DOHH2 (cell line): ENCODE results near the gene ULBP2.
"Not testable (repeated sequence)": the region's sequence is repeated elsewhere in the genome, so short reads cannot be mapped to it uniquely, and the experiment has no call there.

Experiments
- EZH2phosphoT487 ChIP-seq: fragments of 200-600 bp; sonication (generic); IDR thresholded peaks from 2 replicates; pipeline ENCODE4 v1.6.1; 2017; ENCODE audit warnings: borderline replicate concordance, mild to moderate bottlenecking, antibody characterized with exemption, low read length, moderate library complexity, mixed read lengths
- TF ChIP-seq, protein P1 (sequence below): fragments of 200-600 bp; sonication (generic); IDR thresholded peaks from one replicate; pipeline ENCODE4 v1.5.1; 2014; ENCODE audit warnings: antibody characterized with exemption, mild to moderate bottlenecking, low read depth, low read length; ENCODE audit not compliant: poor library complexity, severe bottlenecking

DNA sequence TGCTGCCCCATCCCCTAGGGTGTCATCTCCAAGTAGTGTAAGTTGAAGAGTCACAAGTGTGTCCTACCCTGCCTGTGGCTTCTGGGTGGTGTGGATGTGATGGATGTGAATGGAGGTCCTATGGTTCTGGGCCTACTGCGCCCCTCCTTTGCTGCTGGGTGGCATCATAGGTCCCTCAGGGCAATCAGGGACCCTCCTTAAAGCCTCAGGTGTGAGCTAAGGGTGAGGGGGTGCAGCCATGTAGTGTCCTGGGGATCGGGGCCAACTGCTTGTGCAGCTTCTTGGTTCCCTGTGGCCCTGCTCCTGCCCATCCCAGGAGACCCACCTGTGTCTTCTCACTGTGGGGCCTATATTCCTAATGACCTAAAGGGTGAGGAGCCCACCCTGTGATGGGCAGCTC, 24.5 kb downstream of the ULBP2 start:
- TF ChIP-seq, protein P1, sequence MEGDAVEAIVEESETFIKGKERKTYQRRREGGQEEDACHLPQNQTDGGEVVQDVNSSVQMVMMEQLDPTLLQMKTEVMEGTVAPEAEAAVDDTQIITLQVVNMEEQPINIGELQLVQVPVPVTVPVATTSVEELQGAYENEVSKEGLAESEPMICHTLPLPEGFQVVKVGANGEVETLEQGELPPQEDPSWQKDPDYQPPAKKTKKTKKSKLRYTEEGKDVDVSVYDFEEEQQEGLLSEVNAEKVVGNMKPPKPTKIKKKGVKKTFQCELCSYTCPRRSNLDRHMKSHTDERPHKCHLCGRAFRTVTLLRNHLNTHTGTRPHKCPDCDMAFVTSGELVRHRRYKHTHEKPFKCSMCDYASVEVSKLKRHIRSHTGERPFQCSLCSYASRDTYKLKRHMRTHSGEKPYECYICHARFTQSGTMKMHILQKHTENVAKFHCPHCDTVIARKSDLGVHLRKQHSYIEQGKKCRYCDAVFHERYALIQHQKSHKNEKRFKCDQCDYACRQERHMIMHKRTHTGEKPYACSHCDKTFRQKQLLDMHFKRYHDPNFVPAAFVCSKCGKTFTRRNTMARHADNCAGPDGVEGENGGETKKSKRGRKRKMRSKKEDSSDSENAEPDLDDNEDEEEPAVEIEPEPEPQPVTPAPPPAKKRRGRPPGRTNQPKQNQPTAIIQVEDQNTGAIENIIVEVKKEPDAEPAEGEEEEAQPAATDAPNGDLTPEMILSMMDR = not testable (repeated sequence)
- TF ChIP-seq EZH2phosphoT487 = not testable (repeated sequence)
